Ovary (tissue), 9 donors: ENCODE data around the gene GTF2A1. TPM values are rescaled to one million over a fixed set of nuclear protein-coding genes. Genes with fewer than 3 reads are reported as not detected.

Experiments used
- DNase-seq, 5 donors: peaks; one replicate each; pipeline ENCODE4 v3.0.0-alpha.2; 2019 to 2020
- H3K27ac ChIP-seq, 2 donors: fragments of 200-600 bp; one replicate each; pipeline versions ENCODE4 v1.5.1 to v1.8.0; 2019 to 2022
- H3K27me3 ChIP-seq: fragments of 200-600 bp; one replicate; pipeline ENCODE4 v1.8.0; 2022
- H3K36me3 ChIP-seq: fragments of 200-600 bp; sonication (generic); one replicate; pipeline ENCODE4 v1.5.1; 2019
- H3K4me1 ChIP-seq: one replicate; pipeline ENCODE4 v1.8.1; 2013; ENCODE audit warnings: mild to moderate bottlenecking, moderate library complexity; ENCODE audit not compliant: insufficient read depth
- H3K4me3 ChIP-seq: fragments of 200-600 bp; sonication (generic); one replicate; pipeline ENCODE4 v1.5.1; 2017
- H3K9me3 ChIP-seq, 2 donors: fragments of 200-600 bp in 1 of 2; sonication (generic) in 1 of 2; one replicate each; pipeline versions ENCODE4 v1.5.1 to v1.8.1; 2013 to 2019; ENCODE audit warnings: mild to moderate bottlenecking in 1 of 2, moderate library complexity in 1 of 2
- CTCF ChIP-seq, 3 donors: fragments of 450-650 bp in 2 of 3; fragments of 200-600 bp in 1 of 3; IDR thresholded peaks; one replicate each; pipeline versions ENCODE4 v1.5.1 to v1.8.0; 2016 to 2022; ENCODE audit warnings: antibody characterized with exemption in 3 of 3, mild to moderate bottlenecking in 1 of 3
- EP300 ChIP-seq: sonication (generic); formaldehyde crosslinking; IDR thresholded peaks from one replicate; pipeline ENCODE4 v1.6.1; 2017; ENCODE audit warnings: antibody characterized with exemption
- POLR2A ChIP-seq: fragments of 450-650 bp; IDR thresholded peaks from one replicate; pipeline ENCODE4 v1.6.1; 2017; ENCODE audit warnings: antibody characterized with exemption, mild to moderate bottlenecking, moderate library complexity
- WGBS, 3 donors: extraction: QIAGEN DNeasy Blood & Tissue Kit in 1 of 3; methylation state at CpG; one replicate each; pipeline versions ENCODE4 v1.1.5 to v1.1.7; 2013 to 2017; 5-methylcytosine and 5-hydroxymethylcytosine counted together
- intact Hi-C, 4 donors: fragments of 100-400 bp; cut with DNase I; formaldehyde crosslinking; loops; one replicate each; pipeline versions ENCODE4 v1.11.0 to v1.15.1; 2022 to 2023
- polyA plus RNA-seq, 2 donors: library from polyadenylated mRNA; stranded (reverse); fragments of 200-250 nt in 1 of 2; fragments of 350-450 nt in 1 of 2; fragmentation: Illumina TruSeq in 1 of 2; extraction: RNeasy Lipid Tissue Mini Kit (QIAGEN cat#74804) in 1 of 2; gene quantifications; one replicate each; pipeline ENCODE4 v1.2.3, GENCODE V29; 2013 to 2014
- total RNA-seq, 7 donors: library from RNA; depleted of rRNA in 2 of 7; stranded (reverse); fragments of >200 nt in 2 of 7; fragmentation: NEBNext Ultra II Directional in 3 of 7; extraction: Animal tissue kit (Norgen Biotek cat#: 25700) in 3 of 7; gene quantifications; one replicate each; pipeline versions ENCODE4 v1.1.0 to v1.2.4, GENCODE V29; 2016 to 2023
- donor health status: DM: no; HTN: no; CAD: no; lungs with moderate emphysema.
- donor health status: DM: no; HTN: no; CAD: no.
- donor health status: Bipolar disorder and iron deficiency.
- donor health status: DM: yes; HTN: yes; CAD: no.
- donor health status: DM: no; HTN: no; CAD: no.
- donor health status: DM: yes; HTN: yes; CAD: no.

The GTF2A1 gene
- total and polyA plus RNA-seq, 9 donors: 10.1 to 38.4 (median 27.8) TPM

- no peak for TF ChIP-seq CTCF (IDR thresholded peaks at IDR 0.05)
- Histone ChIP-seq H3K36me3 (no peaks in the 10 kb centered on the region), H3K27me3 (no peaks in the 10 kb centered on the region), H3K4me3 (no peak overlapping the region), H3K9me3 (no peaks in the 10 kb centered on the region), H3K4me1 (no peaks in the 10 kb centered on the region), H3K27ac (no peak overlapping the region)
- DNase-seq: no peak
- WGBS, 3 donors: 89 to 93% (median 91%) methylated on average over 6 of the region's 6 CpGs
- intact Hi-C loops: no loop called here
Observed at GRCh38 chr14:81200054-81200453, 20.7 kb downstream of the GTF2A1 start.

- Histone ChIP-seq H3K9me3 (no peaks in the 10 kb centered on the region), H3K36me3 (no peaks in the 10 kb centered on the region), H3K4me1 (no peaks in the 10 kb centered on the region), H3K4me3 (no peak overlapping the region), H3K27me3 (no peaks in the 10 kb centered on the region), H3K27ac (no peak overlapping the region)
- TF ChIP-seq EP300: no peak
- TF ChIP-seq POLR2A: no peak
- no peak for TF ChIP-seq CTCF (IDR thresholded peaks at IDR 0.05)
- DNase-seq: no peak
- 82 to 85% (median 84%) methylated on average over 3 of the region's 3 CpGs for WGBS, 3 donors
- intact Hi-C loops: no loop called here
Observed at GRCh38 chr14:81199084-81199483, 21.7 kb downstream of the GTF2A1 start.

GRCh38 chr14:81198651-81199050, 22.1 kb downstream of the GTF2A1 start:
- Histone ChIP-seq H3K36me3 (no peaks in the 10 kb centered on the region), H3K27me3 (no peaks in the 10 kb centered on the region), H3K4me1 (no peaks in the 10 kb centered on the region), H3K4me3 (no peak overlapping the region), H3K27ac (no peak overlapping the region), H3K9me3 (no peaks in the 10 kb centered on the region)
- intact Hi-C loops: no loop called here
- TF ChIP-seq EP300 (no peak), CTCF (IDR thresholded peaks at IDR 0.05) (no peak), POLR2A (no peak)
- 78 to 87% (median 86%) methylated on average over 2 of the region's 2 CpGs for WGBS, 3 donors
- no peak for DNase-seq

- intact Hi-C loops: no loop called here
- 84 to 86% (median 85%) methylated on average over 3 of the region's 3 CpGs for WGBS, 3 donors
- Histone ChIP-seq H3K4me1 (no peaks in the 10 kb centered on the region), H3K27ac (no peak overlapping the region), H3K9me3 (no peaks in the 10 kb centered on the region), H3K27me3 (no peaks in the 10 kb centered on the region), H3K36me3 (no peaks in the 10 kb centered on the region), H3K4me3 (no peak overlapping the region)
- no peak for TF ChIP-seq POLR2A
- TF ChIP-seq EP300: no peak
- no peak for DNase-seq
Observed at GRCh38 chr14:81193924-81194633, 26.7 kb downstream of the GTF2A1 start.

- WGBS, 3 donors: 94 to 97% (median 97%) methylated on average over 2 of the region's 2 CpGs
- H3K36me3 ChIP-seq: no peaks in the 10 kb centered on the region
- H3K27ac ChIP-seq: no peak overlapping the region
- no peaks in the 10 kb centered on the region for H3K27me3 ChIP-seq
- DNase-seq: no peak
- no peaks in the 10 kb centered on the region for H3K9me3 ChIP-seq
- TF ChIP-seq EP300: no peak
- no peak for TF ChIP-seq POLR2A
- no peak for TF ChIP-seq CTCF (IDR thresholded peaks at IDR 0.05)
- no peak overlapping the region for H3K4me3 ChIP-seq
- intact Hi-C loops: no loop called here
- no peaks in the 10 kb centered on the region for H3K4me1 ChIP-seq
Observed at GRCh38 chr14:81192594-81192993, 28.2 kb downstream of the GTF2A1 start.
